Activated CD8-positive, alpha-beta T cell treated with anti-CD3 and anti-CD28 coated beads, Interleukin-2, amount 10 ng/mL, durations not matched to agents 7 days and 5 days (primary cell): ENCODE results near the gene TMEM260. TPM values are rescaled to one million over a fixed set of nuclear protein-coding genes. Genes with fewer than 3 reads are reported as not detected.

Experiments used
- ATAC-seq: fragments of 150-1000 bp; cut with Tn5 transposase; one replicate; pipeline ENCODE4 v1.10.0; 2021; ENCODE audit warnings: moderate library complexity
- CTCF ChIA-PET: fragments of 350-600 bp; sonication (Branson Sonifier 250); formaldehyde crosslinking; loops from one replicate; lab custom pipeline; 2021; ENCODE audit warnings: antibody characterized with exemption; lab: Charles Lee
- POLR2A ChIA-PET: fragments of 350-600 bp; sonication (Branson Sonifier 250); formaldehyde crosslinking; loops from one replicate; lab custom pipeline; 2021; ENCODE audit warnings: antibody characterized with exemption; lab: Charles Lee
- DNase-seq: peaks from one replicate; pipeline ENCODE4 v3.0.0-alpha.2; 2020
- H3K27ac Mint-ChIP-seq: one replicate; pipeline ENCODE4 v1.8.0; 2021; ENCODE audit warnings: mild to moderate bottlenecking, mixed read lengths
- H3K27me3 Mint-ChIP-seq: one replicate; pipeline ENCODE4 v1.8.0; 2021; ENCODE audit warnings: low read depth, mixed read lengths
- H3K36me3 Mint-ChIP-seq: one replicate; pipeline ENCODE4 v1.8.0; 2021; ENCODE audit warnings: low read depth, mixed read lengths
- H3K4me1 Mint-ChIP-seq: one replicate; pipeline ENCODE4 v1.8.0; 2021; ENCODE audit warnings: low read depth, mixed read lengths
- H3K4me3 Mint-ChIP-seq: one replicate; pipeline ENCODE4 v1.8.0; 2021; ENCODE audit warnings: mild to moderate bottlenecking, mixed read lengths
- H3K9me3 Mint-ChIP-seq: one replicate; pipeline ENCODE4 v1.8.0; 2022; ENCODE audit warnings: mixed read lengths; ENCODE audit not compliant: insufficient read depth
- total RNA-seq, 2 experiments: library from RNA; stranded (reverse); gene quantifications; one replicate each; pipeline ENCODE4 v1.2.3, GENCODE V29; 2021

Gene TMEM260
- 10 to 100 TPM; 13.9 to 15.8 TPM for total RNA-seq

DNA sequence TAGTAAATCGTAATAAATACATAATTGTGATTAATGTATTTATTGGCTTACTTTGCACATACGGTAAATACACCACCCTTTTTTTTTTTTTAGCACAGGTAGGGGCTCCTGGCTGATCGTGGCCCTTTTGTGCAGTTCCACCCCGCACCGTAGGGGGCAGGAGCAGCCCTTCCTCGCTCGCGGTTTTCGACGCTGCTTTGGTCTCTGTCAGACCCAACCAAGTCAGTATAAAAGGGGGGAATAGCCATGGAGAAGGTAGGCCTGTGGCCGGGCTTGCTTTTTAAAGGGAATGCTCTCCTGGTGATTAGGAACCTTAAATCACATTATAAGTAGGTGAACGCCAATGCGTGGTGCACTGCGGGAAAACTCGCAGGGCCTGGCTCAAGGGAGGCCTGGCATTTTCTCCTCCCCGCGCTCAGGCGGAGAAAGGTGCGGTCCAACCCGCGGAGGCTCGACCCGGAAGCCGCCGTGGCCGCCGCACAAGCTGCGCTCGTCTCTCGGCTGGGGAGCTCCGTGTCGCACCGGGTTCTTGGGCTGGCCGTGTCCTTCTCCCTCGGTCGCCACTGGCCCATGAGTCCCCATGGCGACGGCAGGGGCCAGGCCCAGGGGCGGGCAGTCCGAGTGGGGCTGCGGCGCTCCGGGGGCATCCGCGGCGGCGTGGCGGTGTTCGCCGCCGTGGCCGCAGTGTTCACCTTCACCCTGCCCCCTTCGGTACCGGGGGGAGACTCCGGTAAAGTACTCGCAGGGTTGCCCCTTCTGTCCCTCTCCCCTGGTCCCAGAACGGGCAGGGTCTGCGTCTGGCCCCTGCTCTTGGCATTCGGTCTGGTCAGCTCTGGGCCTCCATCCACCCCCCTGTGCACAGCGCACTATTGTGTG lies at the start of gene TMEM260:
TMEM260 (plus strand) TSS at position 454 of the 876 bp plus-strand sequence; CDS start at position 571, 117 bp downstream.
- no peaks in the 10 kb centered on the region for H3K9me3 Mint-ChIP-seq
- ATAC-seq, result peak; percentile 93
- peak; percentile 92 for DNase-seq
- H3K27me3 Mint-ChIP-seq, result no peaks in the 10 kb centered on the region
- H3K4me1 Mint-ChIP-seq, result peaks cover 23% of the 10 kb centered on the region
- H3K36me3 Mint-ChIP-seq, result peaks cover 8% of the 10 kb centered on the region
- peak within 1 kb of the TSS; percentile 98 for H3K27ac Mint-ChIP-seq
- POLR2A ChIA-PET, result interaction anchor here (0.6 to 1.8 kb wide), 5 partner anchors 10 to 1306 kb away, joined by 3 to 5 read pairs (median 3); no protein-coding TSS in a partner anchor
- CTCF ChIA-PET, result interaction anchor here (0.6 to 3.2 kb wide), 9 partner anchors 10 to 937 kb away, joined by 3 to 27 read pairs (median 3); partner anchors contain the start of genes AP5M1 and EXOC5
- peak within 1 kb of the TSS; percentile 91 for H3K4me3 Mint-ChIP-seq

DNA sequence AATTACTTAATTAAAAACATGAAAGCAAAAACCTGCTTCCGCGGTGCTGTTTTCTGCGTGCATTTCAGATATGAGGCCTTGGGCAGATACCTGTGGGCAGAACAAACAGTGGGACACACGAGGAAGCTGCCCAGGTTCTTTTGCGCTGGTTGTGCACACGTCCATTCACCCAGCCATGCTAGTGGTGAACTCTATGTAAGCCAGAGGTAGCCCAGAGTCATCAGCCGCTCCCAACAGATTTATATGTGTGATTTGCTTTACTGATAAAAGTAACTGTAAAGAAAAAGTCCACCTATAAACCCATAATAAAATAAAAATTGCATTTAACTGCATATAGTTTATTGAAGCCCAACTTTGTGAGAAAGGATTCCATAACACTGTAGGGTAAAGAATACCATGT lies 47.1 kb upstream of the TMEM260 start:
- DNase-seq (no peak), ATAC-seq (no peak)
- POLR2A ChIA-PET, result no interaction called here
- H3K27me3 Mint-ChIP-seq, result peaks cover 4% of the 10 kb centered on the region
- no peak overlapping the region for H3K27ac Mint-ChIP-seq
- CTCF ChIA-PET, result no interaction called here
- no peak overlapping the region for H3K4me3 Mint-ChIP-seq
- no peaks in the 10 kb centered on the region for H3K4me1 Mint-ChIP-seq
- H3K9me3 Mint-ChIP-seq, result no peaks in the 10 kb centered on the region
- no peaks in the 10 kb centered on the region for H3K36me3 Mint-ChIP-seq

DNA sequence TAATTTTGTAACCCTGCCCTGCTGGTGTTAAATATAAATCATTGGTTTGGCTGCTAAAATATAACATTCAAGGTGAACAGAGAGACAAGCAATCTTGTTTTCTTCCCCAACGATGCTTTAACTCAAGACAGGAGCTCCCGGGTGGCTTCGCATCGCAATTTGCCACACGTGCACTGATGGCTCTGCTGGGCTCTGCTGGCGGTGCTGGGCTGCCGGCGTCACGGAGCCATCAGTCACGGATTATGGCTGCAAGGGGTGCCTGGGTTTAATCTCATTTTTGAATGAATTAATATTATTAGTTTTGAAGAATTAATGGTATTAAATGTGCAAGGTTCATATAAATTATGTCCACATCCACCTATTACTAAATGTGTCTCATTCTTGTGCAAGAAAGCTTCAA lies 44.9 kb upstream of the TMEM260 start:
- peaks cover 6% of the 10 kb centered on the region for H3K27me3 Mint-ChIP-seq
- H3K4me1 Mint-ChIP-seq, result no peaks in the 10 kb centered on the region
- no peak for ATAC-seq
- no peak overlapping the region for H3K27ac Mint-ChIP-seq
- ChIA-PET CTCF (no interaction called here), POLR2A (no interaction called here)
- no peaks in the 10 kb centered on the region for H3K9me3 Mint-ChIP-seq
- H3K4me3 Mint-ChIP-seq, result no peak overlapping the region
- H3K36me3 Mint-ChIP-seq, result no peaks in the 10 kb centered on the region
- DNase-seq, result no peak

DNA sequence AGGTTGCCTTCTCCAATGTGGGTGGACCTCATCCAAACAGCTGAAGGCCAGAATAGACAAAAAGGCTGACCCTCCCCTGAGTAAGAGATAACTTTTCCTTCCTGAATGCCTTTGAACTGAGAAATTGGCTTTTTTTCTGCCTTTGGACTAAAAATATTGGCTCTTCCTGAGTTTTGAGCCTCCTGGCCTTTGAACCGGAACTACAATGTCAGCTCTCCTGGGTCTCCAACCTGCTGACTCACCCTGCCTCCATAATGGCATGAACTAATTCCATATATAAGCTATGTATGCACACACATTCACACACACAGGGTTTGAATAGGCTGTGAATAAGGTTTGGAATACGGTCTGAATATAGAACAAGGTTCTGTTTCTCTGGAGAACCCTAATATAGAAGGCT lies 39.7 kb upstream of the TMEM260 start:
- no peaks in the 10 kb centered on the region for H3K9me3 Mint-ChIP-seq
- H3K27me3 Mint-ChIP-seq, result peaks cover 2% of the 10 kb centered on the region
- H3K27ac Mint-ChIP-seq, result no peak overlapping the region
- ATAC-seq, result no peak
- H3K4me1 Mint-ChIP-seq, result no peaks in the 10 kb centered on the region
- CTCF ChIA-PET, result no interaction called here
- H3K36me3 Mint-ChIP-seq, result no peaks in the 10 kb centered on the region
- no peak overlapping the region for H3K4me3 Mint-ChIP-seq
- POLR2A ChIA-PET, result no interaction called here
- no peak for DNase-seq

DNA sequence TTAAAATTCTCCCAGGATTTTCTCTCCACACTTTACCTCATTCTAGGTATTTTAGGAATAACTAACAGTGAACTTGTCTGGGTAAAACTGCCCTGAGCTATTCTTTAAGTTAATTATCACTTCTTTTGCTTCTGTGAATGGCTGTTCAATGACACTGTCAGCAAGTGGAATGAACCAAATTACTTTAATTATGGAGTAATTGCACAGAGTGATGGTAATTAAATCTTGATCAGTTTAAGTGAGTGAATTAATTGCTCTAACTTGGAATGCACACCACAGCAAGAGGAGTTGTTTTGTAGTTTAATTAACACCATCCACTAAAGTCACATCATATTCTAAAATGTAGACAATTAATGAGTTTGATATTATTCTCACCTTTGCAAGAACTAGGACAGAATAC lies 36.2 kb upstream of the TMEM260 start:
- H3K36me3 Mint-ChIP-seq, result no peaks in the 10 kb centered on the region
- no peak overlapping the region for H3K4me3 Mint-ChIP-seq
- CTCF ChIA-PET, result no interaction called here

DNA sequence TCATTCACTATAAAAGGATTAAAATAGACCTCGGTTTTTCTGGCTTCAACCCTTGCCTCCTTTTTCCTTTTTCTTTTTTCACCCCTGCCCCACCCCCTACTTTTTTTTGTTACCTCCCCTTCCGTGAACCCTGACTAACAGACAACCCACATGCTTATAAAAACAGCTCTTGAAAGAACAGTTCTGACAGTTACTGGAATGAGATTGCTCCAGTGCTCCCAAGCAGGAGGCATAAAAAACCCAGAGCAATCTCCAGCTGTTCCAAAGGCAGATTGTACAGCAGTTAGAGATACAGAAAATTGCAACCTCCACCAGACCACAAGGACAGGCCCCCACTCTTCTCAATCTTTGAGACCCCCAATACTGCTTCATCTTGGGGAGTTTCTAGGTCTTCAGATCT lies 29.9 kb upstream of the TMEM260 start:
- ChIA-PET POLR2A (no interaction called here), CTCF (no interaction called here)
- no peak overlapping the region for H3K4me3 Mint-ChIP-seq
- ATAC-seq (no peak), DNase-seq (no peak)
- H3K27me3 Mint-ChIP-seq, result peaks cover 8% of the 10 kb centered on the region
- no peaks in the 10 kb centered on the region for H3K9me3 Mint-ChIP-seq
- H3K36me3 Mint-ChIP-seq, result no peaks in the 10 kb centered on the region
- H3K27ac Mint-ChIP-seq, result no peak overlapping the region
- H3K4me1 Mint-ChIP-seq, result no peaks in the 10 kb centered on the region

More for the DNA sequence above, 36.2 kb upstream of the TMEM260 start:
- H3K27ac Mint-ChIP-seq, result no peak overlapping the region
- ATAC-seq (no peak), DNase-seq (no peak)
- no peaks in the 10 kb centered on the region for H3K4me1 Mint-ChIP-seq
- H3K9me3 Mint-ChIP-seq, result no peaks in the 10 kb centered on the region
- H3K27me3 Mint-ChIP-seq, result peaks cover 2% of the 10 kb centered on the region
- POLR2A ChIA-PET, result no interaction called here

DNA sequence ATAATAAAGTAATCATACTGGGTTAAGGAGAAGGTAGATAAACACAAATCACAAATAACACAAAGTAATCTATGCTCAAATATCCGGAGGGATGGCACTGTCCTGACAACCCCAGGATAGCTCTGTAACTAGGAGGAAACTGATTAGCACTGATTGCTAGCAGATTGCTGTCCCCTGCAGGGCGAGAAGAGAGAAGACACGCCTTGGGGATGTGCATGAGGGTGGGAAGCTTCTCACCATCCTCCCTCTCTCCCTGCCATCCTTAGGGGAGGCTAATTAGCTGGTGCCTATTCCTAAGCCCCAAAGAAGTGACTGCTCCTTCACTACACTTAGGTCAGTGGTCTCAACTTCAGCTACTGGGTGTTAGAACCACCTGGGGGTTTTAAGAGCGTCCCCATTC lies 27.0 kb upstream of the TMEM260 start:
- H3K27ac Mint-ChIP-seq, result no peak overlapping the region
- DNase-seq (no peak), ATAC-seq (no peak)
- no peak overlapping the region for H3K4me3 Mint-ChIP-seq
- H3K27me3 Mint-ChIP-seq, result peaks cover 8% of the 10 kb centered on the region
- ChIA-PET CTCF (interaction anchor here (0.6 kb wide), 1 partner anchor 11 kb away, joined by 3 read pairs; no protein-coding TSS in a partner anchor), POLR2A (no interaction called here)
- H3K4me1 Mint-ChIP-seq, result no peaks in the 10 kb centered on the region
- H3K9me3 Mint-ChIP-seq, result no peaks in the 10 kb centered on the region
- no peaks in the 10 kb centered on the region for H3K36me3 Mint-ChIP-seq

DNA sequence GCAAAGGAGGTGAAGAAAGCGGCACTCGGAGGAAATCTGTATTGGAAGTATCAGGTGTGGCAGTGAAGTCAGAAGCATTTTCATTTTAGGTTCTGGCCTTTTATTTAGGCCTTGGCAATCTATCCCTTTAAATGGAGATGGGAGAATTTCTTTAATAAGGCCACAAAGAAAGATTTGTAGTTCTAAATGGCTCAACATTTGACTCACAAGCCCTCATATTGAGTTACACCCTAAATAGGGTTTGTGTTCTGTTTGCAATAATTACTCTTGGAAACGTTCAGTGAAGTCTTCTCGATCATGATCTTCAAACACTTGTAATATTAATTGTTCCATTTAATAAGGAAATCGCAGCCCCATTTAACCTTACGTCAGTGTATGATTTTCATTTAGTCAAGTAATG lies 25.3 kb upstream of the TMEM260 start:
- Mint-ChIP-seq H3K9me3 (no peaks in the 10 kb centered on the region), H3K4me3 (no peak overlapping the region), H3K27ac (no peak overlapping the region), H3K27me3 (peaks cover 8% of the 10 kb centered on the region), H3K36me3 (no peaks in the 10 kb centered on the region), H3K4me1 (no peaks in the 10 kb centered on the region)
- POLR2A ChIA-PET, result no interaction called here
- DNase-seq (no peak), ATAC-seq (no peak)
- CTCF ChIA-PET, result no interaction called here

DNA sequence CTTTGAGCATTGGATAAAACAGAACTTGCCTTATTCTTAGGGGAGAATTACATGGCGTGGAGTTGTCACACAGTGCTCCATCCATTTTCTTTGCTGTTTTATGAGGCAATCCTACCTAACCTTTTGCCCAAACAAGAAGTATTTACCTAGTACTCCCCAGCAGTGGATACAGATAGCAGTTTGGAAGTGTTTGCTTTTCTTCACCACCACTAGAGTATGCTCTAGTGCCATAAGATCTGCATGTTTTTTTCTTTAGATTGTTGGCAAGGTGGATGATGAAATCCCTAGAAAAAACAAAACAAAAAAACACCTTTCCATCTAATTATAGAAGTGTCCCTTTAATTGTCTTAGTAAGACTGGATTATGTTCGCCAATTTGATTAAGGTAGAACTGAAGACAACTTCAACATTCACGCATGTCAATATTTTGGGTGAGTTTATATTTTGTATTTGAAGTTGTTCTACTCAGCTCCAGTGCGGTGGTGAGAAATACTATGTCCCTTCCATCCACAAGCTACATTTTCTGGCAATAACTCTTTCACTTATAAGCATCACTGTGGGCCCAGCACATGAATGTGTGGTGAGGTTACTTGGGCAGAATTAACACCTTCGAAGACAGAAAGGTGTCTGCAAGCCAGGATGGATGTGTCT lies 23.6 kb upstream of the TMEM260 start:
- no peaks in the 10 kb centered on the region for H3K4me1 Mint-ChIP-seq
- no peak overlapping the region for H3K4me3 Mint-ChIP-seq
- DNase-seq (no peak), ATAC-seq (no peak)
- H3K9me3 Mint-ChIP-seq, result no peaks in the 10 kb centered on the region
- H3K36me3 Mint-ChIP-seq, result no peaks in the 10 kb centered on the region
- ChIA-PET CTCF (interaction anchor here (0.5 kb wide), 1 partner anchor 842 kb away, joined by 3 read pairs; no protein-coding TSS in a partner anchor), POLR2A (no interaction called here)
- peaks cover 3% of the 10 kb centered on the region for H3K27me3 Mint-ChIP-seq
- no peak overlapping the region for H3K27ac Mint-ChIP-seq

DNA sequence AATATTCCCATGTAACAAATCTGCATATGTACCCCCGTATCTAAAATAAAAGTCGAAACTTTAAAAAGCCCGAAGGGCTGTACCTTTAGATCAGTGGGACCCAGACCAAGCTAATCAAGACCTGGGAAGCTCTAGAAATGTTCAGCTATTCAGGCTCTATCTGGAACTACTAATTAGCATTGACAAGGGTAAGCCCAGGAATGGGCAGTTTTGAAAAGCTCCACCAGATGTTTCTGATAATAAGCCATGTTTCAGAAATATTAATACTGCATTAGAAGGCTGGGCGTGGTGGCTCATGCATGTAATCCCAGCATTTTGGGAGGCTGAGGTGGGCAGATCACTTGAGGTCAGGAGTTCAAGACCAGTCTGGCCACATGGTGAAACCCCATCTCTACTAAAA lies 20.4 kb upstream of the TMEM260 start:
- ChIA-PET POLR2A (no interaction called here), CTCF (no interaction called here)
- Mint-ChIP-seq H3K9me3 (peaks cover 3% of the 10 kb centered on the region), H3K27ac (no peak overlapping the region), H3K36me3 (no peaks in the 10 kb centered on the region), H3K4me3 (no peak overlapping the region), H3K27me3 (peaks cover 5% of the 10 kb centered on the region), H3K4me1 (no peaks in the 10 kb centered on the region)
- ATAC-seq (no peak), DNase-seq (no peak)

DNA sequence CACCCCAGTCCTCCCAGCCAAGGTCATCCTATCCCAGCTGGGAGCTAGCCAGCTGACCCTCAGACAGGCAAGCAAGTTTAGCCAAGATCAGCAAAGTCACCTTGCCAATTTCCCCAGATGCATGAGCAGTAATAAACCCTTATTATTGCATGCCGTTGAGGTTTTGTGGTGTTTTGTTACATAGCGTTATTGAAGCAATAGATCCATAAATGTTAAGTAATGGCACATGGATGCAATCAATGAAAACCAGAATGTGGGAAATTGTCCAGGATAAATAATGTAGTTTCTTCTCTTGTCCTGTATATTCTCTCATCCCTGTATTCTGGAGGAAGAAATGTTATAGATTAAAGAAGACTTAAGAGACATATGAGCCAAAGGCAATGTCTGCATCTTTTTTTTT lies 18.0 kb upstream of the TMEM260 start:
- no peak overlapping the region for H3K27ac Mint-ChIP-seq
- H3K4me3 Mint-ChIP-seq, result no peak overlapping the region
- ChIA-PET POLR2A (no interaction called here), CTCF (no interaction called here)
- H3K4me1 Mint-ChIP-seq, result no peaks in the 10 kb centered on the region
- peaks cover 11% of the 10 kb centered on the region for H3K27me3 Mint-ChIP-seq
- H3K9me3 Mint-ChIP-seq, result peaks cover 3% of the 10 kb centered on the region
- DNase-seq, result no peak
- no peaks in the 10 kb centered on the region for H3K36me3 Mint-ChIP-seq
- ATAC-seq, result no peak

DNA sequence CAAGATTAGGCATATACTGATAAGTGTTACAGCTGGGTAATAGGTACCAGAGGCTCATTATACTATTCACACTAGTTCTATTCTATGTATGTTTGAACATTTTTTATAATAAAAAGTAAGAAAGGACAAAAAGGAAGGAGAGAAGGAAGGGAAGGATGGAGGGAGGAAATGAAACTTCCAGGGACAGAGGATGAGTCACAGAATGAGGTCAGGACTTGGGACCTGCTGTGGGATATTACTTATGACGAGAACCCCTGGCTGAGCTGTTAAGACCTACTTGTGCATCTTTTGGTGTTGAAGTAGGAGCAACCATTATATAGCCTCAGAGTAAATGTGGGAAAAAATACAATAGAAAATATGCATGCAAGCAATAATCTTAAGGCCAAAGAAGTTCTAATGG lies 16.7 kb upstream of the TMEM260 start:
- no peak overlapping the region for H3K4me3 Mint-ChIP-seq
- H3K36me3 Mint-ChIP-seq, result no peaks in the 10 kb centered on the region
- H3K9me3 Mint-ChIP-seq, result peaks cover 3% of the 10 kb centered on the region
- ATAC-seq, result no peak
- no peak overlapping the region for H3K27ac Mint-ChIP-seq
- CTCF ChIA-PET, result interaction anchor here (1.2 kb wide), 1 partner anchor 17 kb away, joined by 3 read pairs; the partner anchor contains the start of gene TMEM260
- H3K4me1 Mint-ChIP-seq, result no peaks in the 10 kb centered on the region
- peaks cover 13% of the 10 kb centered on the region for H3K27me3 Mint-ChIP-seq
- POLR2A ChIA-PET, result no interaction called here
- DNase-seq, result no peak
